HG03039 (cell line): ENCODE results near the gene SYDE2.
A peak's percentile ranks its signal among the peaks of the same experiment; 100 is the strongest.
"Not testable (repeated sequence)": the region's sequence is repeated elsewhere in the genome, so short reads cannot be mapped to it uniquely, and the experiment has no call there.

Experiments used
- ATAC-seq: cut with Tn5 transposase; IDR thresholded peaks from one replicate; pipeline ENCODE4 v1.9.1; 2021; ENCODE audit warnings: mild to moderate bottlenecking, moderate library complexity; ENCODE audit not compliant: unreplicated experiment

SYDE2 gene

DNA sequence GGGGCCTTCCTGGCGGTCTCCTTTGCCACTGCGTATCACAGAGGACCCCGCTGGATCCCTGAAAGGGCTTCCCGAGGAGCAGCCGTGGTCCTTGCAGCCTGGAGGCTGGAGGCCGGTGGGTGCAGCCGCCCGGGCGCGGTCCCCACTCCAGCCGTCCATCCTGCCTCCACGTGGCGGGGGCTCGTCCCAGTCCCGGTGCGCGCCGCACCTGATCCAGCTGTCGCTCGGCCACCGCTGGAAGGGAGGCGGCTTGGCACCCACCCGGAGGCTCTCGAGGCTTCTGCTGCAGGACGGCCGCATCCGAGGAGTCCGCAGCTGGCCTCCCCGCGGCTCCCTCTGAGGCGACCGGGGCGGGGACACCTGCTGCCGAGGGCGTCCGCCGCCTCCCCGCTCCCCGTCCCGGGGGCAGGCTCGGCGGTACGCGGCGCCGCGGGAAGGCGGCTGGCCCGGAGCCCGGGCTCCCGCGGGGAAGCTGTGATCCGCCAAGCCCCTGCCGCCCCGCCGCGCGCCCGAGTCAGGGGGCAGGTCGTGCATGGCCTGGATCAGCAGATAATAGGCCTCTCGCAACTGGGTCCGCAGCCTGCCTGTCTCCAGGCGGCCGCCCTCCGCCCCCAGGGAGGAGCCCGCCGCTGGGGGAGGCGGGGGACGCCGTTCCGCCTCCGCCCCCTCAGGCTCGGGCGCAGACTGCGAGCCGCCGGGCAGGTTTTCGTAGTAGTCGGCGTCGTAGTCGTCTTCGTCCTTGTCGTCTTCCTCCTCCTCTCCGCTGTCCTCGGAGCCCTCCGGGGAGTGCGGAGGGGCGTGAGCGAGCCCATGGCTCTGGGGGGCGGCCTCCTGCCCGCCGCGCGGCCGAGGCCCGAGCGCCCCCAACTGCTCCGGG, at the start of gene SYDE2:
Gene SYDE2, minus strand, starts transcription at position 554 of the 877 bp plus-strand sequence. Its CDS starts 20 bp downstream, at position 534.
- peak; percentile 72 for ATAC-seq

DNA sequence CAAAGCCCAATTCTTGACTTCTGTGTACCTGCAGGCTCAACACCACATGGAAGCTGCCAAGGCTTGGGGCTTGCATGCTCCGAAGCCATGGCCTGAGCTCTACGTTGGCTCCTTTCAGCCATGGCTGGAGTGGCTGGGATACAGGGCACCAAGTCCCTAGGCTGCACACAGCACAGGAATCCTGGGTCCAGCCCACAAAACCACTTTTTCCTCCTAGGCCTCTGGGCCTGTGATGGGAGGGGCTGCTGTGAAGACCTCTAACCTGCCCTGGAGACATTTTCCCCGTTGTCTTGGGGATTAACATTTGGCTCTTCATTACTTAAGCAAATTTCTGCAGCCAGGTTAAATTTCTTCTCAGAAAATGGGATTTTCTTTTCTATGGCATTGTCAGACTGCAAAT, 48.2 kb upstream of the SYDE2 start:
- ATAC-seq: not testable (repeated sequence)

DNA sequence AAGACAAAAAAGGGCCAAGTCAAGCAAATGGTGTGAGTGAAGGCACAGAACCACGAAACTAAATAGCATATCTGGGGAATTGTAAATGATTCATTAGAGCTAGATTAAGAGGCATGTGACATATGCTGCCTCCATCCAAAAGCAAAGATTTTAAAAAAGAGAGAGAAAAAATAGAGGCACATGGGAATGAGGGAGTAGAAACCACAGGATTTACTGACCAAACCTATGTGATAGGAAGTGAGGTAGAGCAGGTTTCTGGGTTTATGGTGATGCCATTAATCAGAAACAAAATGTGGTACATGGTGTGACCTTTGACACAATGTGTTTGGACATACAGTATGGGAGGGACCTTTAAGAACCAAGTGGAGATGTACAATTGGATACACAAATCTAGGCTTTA, 45.1 kb upstream of the SYDE2 start:
- no peak for ATAC-seq

DNA sequence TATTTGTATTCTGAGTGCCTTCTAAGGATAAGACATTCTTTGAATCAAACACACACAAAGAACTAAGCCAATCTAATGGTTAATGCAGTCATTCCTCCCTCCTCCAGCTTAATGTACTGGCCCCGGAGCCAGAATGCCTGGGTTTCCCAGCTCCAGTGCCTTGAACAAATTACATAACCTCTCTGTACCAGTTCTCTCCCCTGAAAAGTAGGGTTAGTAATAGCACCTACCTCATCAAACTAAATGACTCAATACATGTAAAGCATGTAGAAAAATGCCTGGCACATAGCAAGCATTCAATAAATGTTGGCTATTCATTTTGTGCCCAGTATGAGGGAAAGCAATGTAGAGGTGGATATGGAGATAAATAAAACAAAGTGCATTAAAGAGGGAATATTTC, 44.6 kb upstream of the SYDE2 start:
- ATAC-seq: no peak

DNA sequence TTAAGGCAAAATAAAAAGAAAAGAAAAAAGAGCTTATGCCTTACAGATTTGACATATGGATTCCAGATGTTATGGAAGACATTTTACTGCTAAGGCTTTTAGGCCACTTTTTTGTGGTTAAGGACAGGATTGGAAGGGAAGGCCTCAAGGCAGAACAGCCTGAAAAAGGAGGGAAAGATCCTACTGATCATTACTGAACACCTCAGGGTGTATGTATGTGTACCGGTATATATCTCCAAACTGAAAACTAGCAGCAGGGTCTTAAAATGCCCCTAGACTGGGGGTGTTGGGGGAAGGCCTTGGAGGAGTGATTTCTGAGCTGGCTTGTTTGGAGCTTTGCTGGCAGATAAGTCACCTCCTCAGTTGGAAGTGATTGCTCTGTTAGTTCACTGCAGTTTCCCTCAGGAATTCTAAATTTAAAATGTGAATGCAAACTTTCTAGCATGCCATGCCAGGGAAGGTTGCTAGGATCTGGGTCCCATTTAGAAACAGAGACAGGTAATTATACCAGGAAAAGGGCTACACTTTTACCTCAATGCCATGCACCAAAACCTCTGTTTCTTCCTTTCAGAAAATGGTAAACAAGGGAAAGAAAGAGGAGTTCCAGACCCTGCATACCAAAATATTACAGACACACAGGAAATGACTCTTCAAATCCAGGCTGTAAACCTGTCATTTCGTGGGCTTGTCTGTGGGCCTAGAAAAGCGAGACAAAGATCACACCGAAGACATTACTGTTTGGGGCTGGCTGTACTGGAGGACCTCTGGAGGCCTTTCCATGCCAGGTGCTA, 43.6 kb upstream of the SYDE2 start:
- ATAC-seq: no peak

- no peak for ATAC-seq
These were observed 42.6 kb upstream of the SYDE2 start for GRCh38 chr1:85243372-85243771.

GRCh38 chr1:85240643-85241042, 39.8 kb upstream of the SYDE2 start:
- ATAC-seq: no peak

DNA sequence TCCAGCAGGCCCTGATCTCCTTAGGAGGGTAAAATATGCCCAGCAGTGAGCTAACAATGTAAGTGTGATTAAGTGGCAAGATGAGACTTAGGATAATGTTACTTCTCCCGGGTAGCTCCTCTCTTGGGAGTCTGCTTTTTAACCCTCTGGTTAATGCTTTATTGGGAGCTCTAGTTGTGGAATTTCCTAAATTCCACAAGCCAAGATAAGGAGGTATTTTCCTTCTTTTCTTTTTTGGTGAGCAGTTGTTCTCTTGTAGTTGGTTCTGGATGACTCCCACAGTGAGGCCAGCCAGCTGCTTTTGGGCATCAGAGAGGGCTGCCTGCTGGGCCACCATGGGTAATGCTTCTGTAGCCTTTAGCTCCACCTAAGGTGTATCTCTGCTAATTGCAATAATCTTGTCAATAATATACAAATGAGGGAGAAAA, 39.4 kb upstream of the SYDE2 start:
- ATAC-seq: no peak

GRCh38 chr1:85237613-85238012, 36.8 kb upstream of the SYDE2 start:
- ATAC-seq: no peak

- no peak for ATAC-seq
These were observed 29.6 kb upstream of the SYDE2 start for GRCh38 chr1:85230305-85230977.

DNA sequence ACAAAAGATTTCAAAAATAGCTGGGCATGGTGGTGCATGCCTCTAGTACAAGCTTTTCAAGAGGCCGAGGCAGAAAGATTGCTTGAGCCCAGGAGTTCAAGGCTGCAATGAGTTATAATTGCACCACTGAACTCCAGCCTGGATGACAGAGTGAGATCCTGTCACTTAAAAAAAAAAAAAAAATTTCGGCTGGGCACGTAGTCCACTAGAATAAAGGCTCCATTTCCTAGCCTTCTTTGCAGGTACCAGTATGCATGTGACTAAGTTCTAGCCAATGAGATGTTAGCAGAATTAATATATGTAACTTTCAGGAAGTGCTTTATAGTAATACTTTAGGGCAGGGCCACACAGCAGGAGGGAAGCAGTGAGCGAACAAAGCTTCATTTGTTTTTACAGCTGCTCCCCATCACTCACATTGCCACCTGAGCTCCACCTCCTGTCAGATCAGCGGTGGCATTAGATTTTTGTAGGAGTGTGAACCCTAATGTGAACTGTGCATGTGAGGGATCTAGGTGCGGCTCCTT, 28.8 kb upstream of the SYDE2 start:
- ATAC-seq: no peak

- no peak for ATAC-seq
These were observed 28.2 kb upstream of the SYDE2 start for GRCh38 chr1:85228972-85229371.

- ATAC-seq: no peak
These were observed 25.0 kb upstream of the SYDE2 start for GRCh38 chr1:85225624-85226380.

GRCh38 chr1:85224734-85225623, 24.2 kb upstream of the SYDE2 start:
- no peak for ATAC-seq

GRCh38 chr1:85224295-85224694, 23.5 kb upstream of the SYDE2 start:
- ATAC-seq: no peak

DNA sequence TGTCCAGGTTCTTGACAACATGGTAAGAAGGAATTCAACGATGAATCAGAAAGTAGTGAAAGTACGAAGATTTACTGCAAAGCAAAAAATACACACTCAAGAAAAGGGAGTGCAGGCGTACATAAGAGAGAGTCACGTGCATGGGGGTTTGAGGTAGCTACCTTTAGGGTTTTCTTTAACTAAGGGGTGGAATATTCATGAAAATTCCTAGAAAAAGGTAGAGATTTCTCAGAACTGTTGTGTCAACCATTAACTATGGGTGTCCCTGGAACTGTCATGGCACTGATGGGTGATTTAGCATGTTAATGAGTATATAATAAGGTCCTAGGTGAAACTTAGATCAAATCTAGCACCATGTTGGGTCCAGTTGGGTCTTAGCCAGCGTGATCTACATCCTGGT, 22.5 kb upstream of the SYDE2 start:
- ATAC-seq: no peak

DNA sequence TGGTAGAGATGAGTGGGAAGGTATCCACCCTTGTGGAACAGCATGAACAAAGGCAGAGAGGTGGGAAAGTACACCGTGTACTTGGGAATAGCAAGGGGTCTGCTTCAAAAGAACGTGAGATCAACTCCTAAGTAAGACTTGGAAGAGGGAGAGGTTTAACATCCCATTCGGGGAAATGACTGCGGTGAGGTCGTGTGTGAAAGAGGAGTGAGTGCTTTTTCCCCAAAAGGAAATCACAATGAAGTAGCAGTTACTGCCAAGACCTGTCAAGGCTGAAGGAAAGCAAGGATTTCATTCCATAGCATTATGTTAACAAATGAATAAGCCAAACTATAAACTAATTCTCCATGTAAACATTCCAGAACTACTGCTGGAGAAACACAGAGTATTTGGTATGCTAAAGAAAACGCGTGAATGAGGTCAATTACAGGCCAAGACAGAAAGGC, 20.0 kb upstream of the SYDE2 start:
- ATAC-seq: no peak

DNA sequence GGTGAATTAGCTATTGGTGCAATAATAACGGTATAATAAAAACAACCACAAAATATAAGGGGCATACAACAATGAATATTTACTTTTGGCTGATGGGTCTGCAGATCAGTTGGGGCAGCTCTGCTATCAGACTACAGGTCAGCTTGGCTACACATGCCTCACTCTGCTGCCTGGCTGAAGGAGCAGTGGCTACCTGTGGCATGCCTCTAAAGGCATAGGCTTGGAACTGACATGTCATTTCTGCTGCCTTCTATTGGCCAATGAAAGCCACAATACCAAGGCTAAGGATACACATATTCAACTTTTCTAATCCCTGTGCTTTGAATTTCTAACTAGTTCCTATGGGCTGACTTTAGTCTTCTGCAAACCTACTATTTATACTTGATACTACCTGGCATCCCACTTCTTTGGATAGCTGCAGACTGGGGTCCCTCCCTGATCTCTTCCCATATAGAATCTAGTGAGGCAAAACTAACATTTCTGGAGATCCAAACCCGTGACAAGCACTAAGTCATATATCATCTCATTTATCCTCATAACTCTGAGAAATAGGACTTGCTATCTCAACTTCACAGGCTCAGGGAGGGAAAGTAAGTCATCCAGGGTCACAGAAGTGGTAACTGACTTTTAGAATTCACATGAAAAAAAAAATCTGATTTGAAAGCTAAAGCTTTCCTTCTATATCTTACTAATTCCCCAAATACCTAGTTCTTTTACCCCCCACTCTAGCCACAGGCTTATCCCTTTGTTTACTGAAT, 19.2 kb upstream of the SYDE2 start:
- ATAC-seq: no peak

- no peak for ATAC-seq
These were observed 15.9 kb upstream of the SYDE2 start for GRCh38 chr1:85216697-85217096.
